Activated CD4-positive, alpha-beta T cell treated with anti-CD3 and anti-CD28 coated beads for 1 hour (primary cell): ENCODE measurements around the gene PITRM1.
"Not testable (repeated sequence)": the region's sequence is repeated elsewhere in the genome, so short reads cannot be mapped to it uniquely, and the experiment has no call there.

Source experiments
- DNase-seq: peaks from one replicate; pipeline ENCODE4 v3.0.0-alpha.2; 2020

Gene PITRM1

DNA sequence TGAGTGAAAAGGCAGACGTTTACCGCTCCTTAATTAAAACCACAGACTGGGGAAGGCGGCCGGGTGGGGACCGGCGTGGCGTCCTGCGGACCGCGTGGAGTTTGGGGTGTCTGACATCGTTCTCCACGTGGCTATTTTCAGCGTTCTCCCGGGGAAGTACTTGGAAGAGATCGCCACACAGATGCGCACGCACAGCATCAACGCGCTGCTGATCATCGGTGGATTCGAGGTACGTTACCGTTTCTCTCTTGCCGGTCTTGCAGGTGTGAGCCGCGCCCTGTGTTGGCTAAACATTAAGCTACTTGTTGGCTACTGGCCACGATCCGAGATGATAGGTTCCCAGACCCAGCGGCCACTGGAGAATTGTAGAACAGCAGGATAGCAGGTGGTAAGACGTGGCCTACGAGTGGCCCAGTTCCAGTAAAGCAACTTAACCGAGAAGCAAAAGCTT is 53.9 kb downstream of the PITRM1 start:
- no peak for DNase-seq

- DNase-seq, result no peak
Observed at GRCh38 chr10:3117486-3117885, 55.1 kb downstream of the PITRM1 start.

DNA sequence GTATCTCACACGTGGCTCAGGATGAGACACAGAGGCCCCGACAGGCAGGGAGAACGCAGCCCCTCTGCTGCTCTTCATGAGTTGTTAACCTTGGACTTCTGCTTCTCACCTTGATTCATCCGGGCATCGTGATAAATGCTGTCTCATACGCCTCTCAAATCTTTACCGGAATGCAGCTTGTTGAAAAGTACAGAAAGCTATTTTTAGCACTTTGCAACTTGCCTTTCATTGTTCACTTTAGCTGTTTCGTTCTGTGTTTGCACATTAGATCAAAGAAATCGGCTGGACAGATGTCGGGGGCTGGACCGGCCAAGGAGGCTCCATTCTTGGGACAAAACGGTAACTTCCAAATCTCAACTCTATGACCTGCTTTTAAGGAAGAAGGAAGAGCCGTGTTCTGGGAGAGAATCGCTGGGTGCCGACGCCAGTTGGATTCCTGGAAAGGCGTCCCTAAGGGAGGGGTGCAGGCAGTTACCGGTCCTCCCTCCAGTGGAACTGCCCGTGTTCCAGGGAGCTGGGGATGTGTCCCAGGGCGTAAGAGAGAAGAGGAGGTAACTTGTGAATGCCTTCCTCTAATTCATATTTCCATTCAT is 56.0 kb downstream of the PITRM1 start:
- DNase-seq, result no peak

GRCh38 chr10:3115685-3116084 is 56.9 kb downstream of the PITRM1 start:
- DNase-seq, result no peak

DNA sequence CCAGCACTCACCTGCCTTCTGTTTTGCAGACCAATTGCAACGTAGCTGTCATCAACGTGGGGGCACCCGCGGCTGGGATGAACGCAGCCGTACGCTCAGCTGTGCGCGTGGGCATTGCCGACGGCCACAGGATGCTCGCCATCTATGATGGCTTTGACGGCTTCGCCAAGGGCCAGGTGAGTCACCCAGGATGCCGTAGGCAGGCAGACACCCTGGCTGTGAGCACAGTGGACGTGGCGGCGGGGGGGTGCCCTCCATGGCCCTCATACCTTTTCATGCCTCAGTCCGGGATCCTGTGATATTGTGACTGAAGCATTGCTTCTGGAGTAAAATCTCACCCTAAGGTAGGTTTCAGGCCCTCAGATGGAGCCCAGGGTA is 59.2 kb downstream of the PITRM1 start:
- DNase-seq, result no peak

GRCh38 chr10:3111621-3112163 is 60.9 kb downstream of the PITRM1 start:
- DNase-seq, result no peak

DNA sequence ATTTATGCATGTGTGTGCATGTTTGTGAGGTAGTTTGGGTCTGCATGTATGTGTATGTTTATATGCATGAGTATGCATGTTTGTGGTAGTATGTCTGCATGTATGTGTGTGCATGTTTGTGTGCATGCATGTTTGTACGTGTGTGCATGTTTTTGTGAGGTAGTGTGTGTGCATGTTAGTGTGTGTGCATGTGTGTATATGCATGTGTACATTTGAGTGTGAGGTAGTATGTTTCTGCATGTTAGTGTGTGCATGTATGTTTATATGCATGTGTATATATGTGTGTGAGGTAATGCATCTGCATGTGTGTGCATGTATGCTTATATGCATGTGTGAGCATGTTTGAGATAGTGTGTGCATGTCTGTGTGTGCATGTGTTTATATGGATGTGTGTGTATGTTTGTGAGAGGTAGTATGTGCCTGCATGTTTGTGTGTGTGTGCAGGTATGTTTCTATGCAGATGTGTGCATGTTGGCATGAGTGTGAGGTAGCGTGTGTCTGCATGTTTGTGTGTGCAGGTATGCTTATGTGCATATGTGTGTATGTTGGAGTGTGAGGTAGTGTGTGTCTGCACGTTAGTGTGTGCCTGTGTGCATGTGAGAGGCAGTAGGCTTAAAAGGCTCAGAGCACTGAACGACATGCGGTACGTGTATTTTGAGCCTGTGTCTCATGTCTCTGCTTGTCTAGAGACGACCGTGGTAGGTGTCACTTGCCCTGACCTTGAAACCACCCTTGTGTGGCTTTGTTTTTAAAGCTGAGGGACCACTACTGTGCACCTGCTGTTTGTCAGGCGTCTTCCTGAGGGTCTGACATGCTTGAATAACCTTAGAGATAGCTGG is 61.6 kb downstream of the PITRM1 start:
- no peak for DNase-seq

GRCh38 chr10:3109633-3110032 is 62.9 kb downstream of the PITRM1 start:
- no peak for DNase-seq

DNA sequence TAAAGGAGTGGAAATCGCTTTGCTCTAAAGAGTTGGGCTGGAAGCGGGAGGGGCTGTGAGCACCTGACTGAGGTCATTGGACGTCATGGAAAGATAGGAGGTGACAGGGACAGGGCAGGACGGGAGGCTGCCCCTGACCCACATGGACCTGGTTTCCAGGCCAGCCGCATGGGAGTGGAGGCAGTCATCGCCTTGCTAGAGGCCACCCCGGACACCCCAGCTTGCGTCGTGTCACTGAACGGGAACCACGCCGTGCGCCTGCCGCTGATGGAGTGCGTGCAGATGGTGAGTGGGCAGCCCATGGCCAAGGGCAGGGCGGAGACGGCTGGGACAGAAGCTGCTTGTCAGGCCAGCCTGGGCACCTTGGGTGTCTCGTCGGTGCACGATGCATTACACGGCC is 63.4 kb downstream of the PITRM1 start:
- no peak for DNase-seq

GRCh38 chr10:3108575-3109105 is 63.9 kb downstream of the PITRM1 start:
- no peak for DNase-seq

DNA sequence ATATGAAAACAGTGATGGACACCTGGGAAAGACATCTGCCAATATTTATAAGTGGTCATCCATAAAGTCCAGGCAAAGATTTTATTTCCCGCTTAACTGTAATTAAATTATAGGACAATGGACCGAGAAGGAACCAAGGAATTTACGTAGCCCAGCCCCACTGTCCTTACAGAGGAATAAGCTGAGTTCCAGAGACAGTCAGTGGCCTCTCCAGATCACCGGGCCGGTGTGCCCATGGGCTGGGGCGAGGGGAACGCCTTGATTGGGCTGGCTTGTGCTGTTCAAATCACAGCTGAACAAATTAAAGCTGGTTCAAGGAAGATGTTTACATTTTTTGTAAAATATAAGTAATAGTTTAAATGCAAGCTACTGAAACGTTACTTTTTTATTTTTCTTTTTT is 64.5 kb downstream of the PITRM1 start:
- DNase-seq, result no peak

DNA sequence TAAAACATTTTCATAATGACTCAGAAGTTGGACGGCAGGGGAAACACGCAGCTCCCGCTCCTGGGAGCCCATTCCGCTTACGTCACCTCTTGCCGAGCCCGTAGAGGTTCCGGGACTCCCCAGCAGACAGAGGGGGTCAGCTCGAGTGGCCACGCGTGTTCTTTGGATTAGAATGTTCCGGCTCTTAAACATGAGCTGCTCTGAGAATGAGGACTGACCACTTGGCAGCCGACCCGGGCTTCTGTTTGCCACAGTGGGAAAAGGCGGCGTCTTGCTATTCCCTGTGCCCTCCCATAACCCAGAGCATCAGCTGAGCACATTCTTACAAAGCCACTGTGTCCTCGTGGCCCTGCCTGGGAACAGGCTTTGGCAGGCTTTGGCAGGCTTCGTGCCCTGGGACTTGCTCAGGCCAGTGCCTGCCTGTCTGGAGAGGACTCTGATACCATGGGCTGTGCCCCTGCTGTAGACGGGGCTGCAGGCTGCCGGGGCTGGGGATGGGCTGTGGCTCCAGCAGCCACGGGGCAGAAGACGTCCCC is 65.1 kb downstream of the PITRM1 start:
- no peak for DNase-seq

- no peak for DNase-seq
Observed at GRCh38 chr10:3106928-3107425, 65.6 kb downstream of the PITRM1 start.

GRCh38 chr10:3106328-3106727 is 66.3 kb downstream of the PITRM1 start:
- not testable (repeated sequence) for DNase-seq

- no peak for DNase-seq
Observed at GRCh38 chr10:3105905-3106304, 66.7 kb downstream of the PITRM1 start.

- no peak for DNase-seq
Observed at GRCh38 chr10:3105166-3105565, 67.4 kb downstream of the PITRM1 start.

DNA sequence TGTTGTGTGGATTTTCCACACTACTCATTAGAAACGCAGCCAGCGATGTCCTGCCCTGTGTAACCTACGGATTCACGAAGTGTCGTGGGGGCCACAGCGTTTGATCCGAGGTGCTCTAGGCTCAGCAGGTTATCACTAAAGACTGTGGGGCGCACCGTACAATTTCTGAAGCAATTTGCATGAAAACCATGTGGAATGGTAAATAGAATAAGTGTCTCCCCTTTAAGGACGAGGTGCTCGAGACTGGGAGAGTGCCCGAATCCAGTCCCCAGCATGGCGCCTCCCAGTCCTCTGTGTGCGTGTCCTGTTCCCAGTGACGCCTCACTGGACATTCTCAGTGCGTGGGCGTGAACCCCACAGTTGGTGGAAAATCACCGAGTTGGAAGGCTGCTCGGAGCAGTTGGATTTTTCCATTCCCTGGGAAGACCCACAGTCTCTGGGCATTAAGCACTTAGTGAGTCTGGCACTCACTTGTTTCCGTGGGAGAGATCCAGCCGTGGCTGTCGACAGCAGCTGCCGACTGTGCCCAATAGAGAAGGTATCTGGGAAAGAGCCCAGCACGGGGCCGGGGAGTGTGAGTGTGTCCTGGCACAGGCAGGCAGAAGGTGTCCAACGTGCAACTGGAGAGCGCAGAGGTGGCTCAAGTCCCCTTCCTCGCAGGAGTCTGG is 68.2 kb downstream of the PITRM1 start:
- DNase-seq, result no peak

- DNase-seq, result no peak
Observed at GRCh38 chr10:3103646-3104045, 68.9 kb downstream of the PITRM1 start.

GRCh38 chr10:3102720-3103427 is 69.7 kb downstream of the PITRM1 start:
- DNase-seq, result no peak

- DNase-seq, result no peak
Observed at GRCh38 chr10:3100856-3101640, 71.5 kb downstream of the PITRM1 start.

DNA sequence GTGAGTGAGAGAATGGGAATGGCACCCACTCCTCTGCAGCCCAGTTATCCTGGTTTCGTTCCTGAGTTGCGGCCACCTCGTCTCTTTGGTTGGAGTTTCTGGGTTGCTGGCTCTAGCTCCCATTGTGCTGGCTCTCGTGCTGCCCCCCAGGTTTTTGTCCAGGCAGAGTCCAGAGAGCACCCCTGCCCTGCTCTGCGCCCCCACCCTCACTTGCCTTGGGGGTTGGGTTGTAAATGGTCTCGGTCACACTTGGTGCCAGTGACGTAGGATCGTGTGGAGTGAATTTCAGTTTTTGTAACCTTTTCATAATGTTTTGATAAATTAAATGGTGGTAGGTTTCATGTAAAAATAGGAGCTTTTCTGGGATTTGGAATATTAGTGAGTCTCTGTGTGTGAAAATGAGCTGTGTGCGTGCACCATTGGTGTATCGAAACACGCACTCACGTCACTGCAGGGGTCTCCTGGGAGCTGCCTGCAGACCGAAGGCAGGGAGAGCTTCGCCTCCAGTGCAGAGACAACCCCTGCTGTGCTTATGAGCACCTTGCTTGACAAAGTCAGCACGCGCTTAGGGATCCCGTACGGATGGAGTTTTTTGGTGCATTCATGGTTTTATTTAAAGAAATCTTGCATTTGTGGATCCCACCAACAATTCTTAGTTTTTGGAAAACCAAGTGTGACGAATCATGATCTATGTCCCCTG is 72.3 kb downstream of the PITRM1 start:
- DNase-seq, result no peak
